GM19395 (cell line): ENCODE results near the gene MEAF6.
"Not testable (repeated sequence)": the region's sequence is repeated elsewhere in the genome, so short reads cannot be mapped to it uniquely, and the experiment has no call there.

ENCODE experiments used
- ATAC-seq: cut with Tn5 transposase; IDR thresholded peaks from one replicate; pipeline ENCODE4 v1.9.1; 2021; ENCODE audit warnings: mild to moderate bottlenecking, moderate library complexity; ENCODE audit not compliant: unreplicated experiment

Gene MEAF6

GRCh38 chr1:37532418-37533156 lies 18.0 kb upstream of the MEAF6 start:
- not testable (repeated sequence) for ATAC-seq

- not testable (repeated sequence) for ATAC-seq
These were observed 15.3 kb upstream of the MEAF6 start for GRCh38 chr1:37529888-37530287.

GRCh38 chr1:37519613-37520012 lies 5.0 kb upstream of the MEAF6 start:
- no peak for ATAC-seq

- ATAC-seq: not testable (repeated sequence)
These were observed 4.4 kb upstream of the MEAF6 start for GRCh38 chr1:37518929-37519328.

GRCh38 chr1:37518241-37518640 lies 3.7 kb upstream of the MEAF6 start:
- not testable (repeated sequence) for ATAC-seq

GRCh38 chr1:37517569-37517968 lies 3.0 kb upstream of the MEAF6 start:
- no peak for ATAC-seq

GRCh38 chr1:37515185-37516034 lies 844 bp upstream of the MEAF6 start:
- no peak for ATAC-seq

GRCh38 chr1:37513795-37514349 lies 694 bp downstream of the MEAF6 start:
- ATAC-seq: peak; percentile 37

GRCh38 chr1:37509181-37509580 lies 5.4 kb downstream of the MEAF6 start:
- ATAC-seq: no peak

GRCh38 chr1:37506740-37507139 lies 7.8 kb downstream of the MEAF6 start:
- no peak for ATAC-seq

- not testable (repeated sequence) for ATAC-seq
These were observed 11.8 kb downstream of the MEAF6 start for GRCh38 chr1:37502791-37503190.

- ATAC-seq: no peak
These were observed 12.5 kb downstream of the MEAF6 start for GRCh38 chr1:37502104-37502503.

- ATAC-seq: no peak
These were observed 12.9 kb downstream of the MEAF6 start for GRCh38 chr1:37501661-37502060.

- no peak for ATAC-seq
These were observed 15.5 kb downstream of the MEAF6 start for GRCh38 chr1:37498872-37499617.

- ATAC-seq: no peak
These were observed 16.7 kb downstream of the MEAF6 start for GRCh38 chr1:37497832-37498231.

- ATAC-seq: no peak
These were observed 18.7 kb downstream of the MEAF6 start for GRCh38 chr1:37495875-37496274.

GRCh38 chr1:37493336-37494098 lies 21.0 kb downstream of the MEAF6 start:
- no peak for ATAC-seq

GRCh38 chr1:37487619-37487984 lies 27.0 kb downstream of the MEAF6 start:
- no peak for ATAC-seq

GRCh38 chr1:37486680-37487618 lies 27.6 kb downstream of the MEAF6 start:
- no peak for ATAC-seq
